Measurements from ENCODE around the gene RNF151. TPM values are rescaled to one million over a fixed set of nuclear protein-coding genes. Genes with fewer than 3 reads are reported as not detected.

The RNF151 gene
- total and polyA plus RNA-seq, 10 of the 15 experiments (the other 5 are each of a cell fraction or from before 2014, with no cell fraction given), result 0.17 to 0.56 TPM; not detected in 8

GRCh38 chr16:1971796-1972489, 5.3 kb downstream of the RNF151 start, which contains the start of gene TBL3 (continued):
- TF ChIP-seq ZNF217 (IDR thresholded peaks at IDR 0.05) (no peak), CREB1 (IDR thresholded peaks at IDR 0.05; ENCODE audit: low read depth) (peak; percentile 100), LARP7 (IDR thresholded peaks at IDR 0.05) (peak; percentile 30; the same call in 1 of the 2 replicates), MYC (IDR thresholded peaks at IDR 0.05; ENCODE audit: insufficient read depth, insufficient read length, insufficient replicate concordance, low read length, severe bottlenecking) (peak; percentile 65), YY1 (IDR thresholded peaks at IDR 0.05; ENCODE audit: low read depth, low read length) (peak; percentile 100), IKZF2 (IDR thresholded peaks at IDR 0.05) (no peak), POLR2A (IDR thresholded peaks at IDR 0.05; ENCODE audit: low read depth, low read length) (peak; percentile 97), RUNX3 (IDR thresholded peaks at IDR 0.05; ENCODE audit: low read length) (peak; percentile 93), USF1 (IDR thresholded peaks at IDR 0.05; ENCODE audit: borderline replicate concordance, extremely low read length, insufficient read depth, low read depth, low read length) (peak; percentile 43), ATF3 (IDR thresholded peaks at IDR 0.05; ENCODE audit: borderline replicate concordance, extremely low read depth, low read depth, low read length) (peak; percentile 99), ZSCAN29 (IDR thresholded peaks at IDR 0.05) (no peak), FOXM1 (IDR thresholded peaks at IDR 0.05; ENCODE audit: low read depth, low read length) (no peak), ZNF622 (IDR thresholded peaks at IDR 0.05) (no peak), YBX1 (IDR thresholded peaks at IDR 0.05) (no peak), MTA3 (IDR thresholded peaks at IDR 0.05; ENCODE audit: borderline replicate concordance, low read length) (no peak), IRF4 (IDR thresholded peaks at IDR 0.05; ENCODE audit: low read depth, low read length) (peak; percentile 87), ESRRA (IDR thresholded peaks at IDR 0.05; ENCODE audit: low read length) (peak; percentile 91), MTA2 (IDR thresholded peaks at IDR 0.05; ENCODE audit: low read depth) (no peak; the same call in 1 of the 2 replicates), BHLHE40 (IDR thresholded peaks at IDR 0.05; ENCODE audit: borderline replicate concordance in 1 of 2, low read depth in 2 of 2, low read length in 1 of 2) (peak; percentile 57 to 82)
- TF ChIP-seq, protein P1, sequence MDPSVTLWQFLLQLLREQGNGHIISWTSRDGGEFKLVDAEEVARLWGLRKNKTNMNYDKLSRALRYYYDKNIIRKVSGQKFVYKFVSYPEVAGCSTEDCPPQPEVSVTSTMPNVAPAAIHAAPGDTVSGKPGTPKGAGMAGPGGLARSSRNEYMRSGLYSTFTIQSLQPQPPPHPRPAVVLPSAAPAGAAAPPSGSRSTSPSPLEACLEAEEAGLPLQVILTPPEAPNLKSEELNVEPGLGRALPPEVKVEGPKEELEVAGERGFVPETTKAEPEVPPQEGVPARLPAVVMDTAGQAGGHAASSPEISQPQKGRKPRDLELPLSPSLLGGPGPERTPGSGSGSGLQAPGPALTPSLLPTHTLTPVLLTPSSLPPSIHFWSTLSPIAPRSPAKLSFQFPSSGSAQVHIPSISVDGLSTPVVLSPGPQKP (IDR thresholded peaks at IDR 0.05; ENCODE audit: low read depth, low read length), result peak; percentile 89
- TF ChIP-seq, protein P2, sequence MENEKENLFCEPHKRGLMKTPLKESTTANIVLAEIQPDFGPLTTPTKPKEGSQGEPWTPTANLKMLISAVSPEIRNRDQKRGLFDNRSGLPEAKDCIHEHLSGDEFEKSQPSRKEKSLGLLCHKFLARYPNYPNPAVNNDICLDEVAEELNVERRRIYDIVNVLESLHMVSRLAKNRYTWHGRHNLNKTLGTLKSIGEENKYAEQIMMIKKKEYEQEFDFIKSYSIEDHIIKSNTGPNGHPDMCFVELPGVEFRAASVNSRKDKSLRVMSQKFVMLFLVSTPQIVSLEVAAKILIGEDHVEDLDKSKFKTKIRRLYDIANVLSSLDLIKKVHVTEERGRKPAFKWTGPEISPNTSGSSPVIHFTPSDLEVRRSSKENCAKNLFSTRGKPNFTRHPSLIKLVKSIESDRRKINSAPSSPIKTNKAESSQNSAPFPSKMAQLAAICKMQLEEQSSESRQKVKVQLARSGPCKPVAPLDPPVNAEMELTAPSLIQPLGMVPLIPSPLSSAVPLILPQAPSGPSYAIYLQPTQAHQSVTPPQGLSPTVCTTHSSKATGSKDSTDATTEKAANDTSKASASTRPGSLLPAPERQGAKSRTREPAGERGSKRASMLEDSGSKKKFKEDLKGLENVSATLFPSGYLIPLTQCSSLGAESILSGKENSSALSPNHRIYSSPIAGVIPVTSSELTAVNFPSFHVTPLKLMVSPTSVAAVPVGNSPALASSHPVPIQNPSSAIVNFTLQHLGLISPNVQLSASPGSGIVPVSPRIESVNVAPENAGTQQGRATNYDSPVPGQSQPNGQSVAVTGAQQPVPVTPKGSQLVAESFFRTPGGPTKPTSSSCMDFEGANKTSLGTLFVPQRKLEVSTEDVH (IDR thresholded peaks at IDR 0.05; ENCODE audit: low read depth, partially characterized antibody), result peak; percentile 85
- TF ChIP-seq, protein P3, sequence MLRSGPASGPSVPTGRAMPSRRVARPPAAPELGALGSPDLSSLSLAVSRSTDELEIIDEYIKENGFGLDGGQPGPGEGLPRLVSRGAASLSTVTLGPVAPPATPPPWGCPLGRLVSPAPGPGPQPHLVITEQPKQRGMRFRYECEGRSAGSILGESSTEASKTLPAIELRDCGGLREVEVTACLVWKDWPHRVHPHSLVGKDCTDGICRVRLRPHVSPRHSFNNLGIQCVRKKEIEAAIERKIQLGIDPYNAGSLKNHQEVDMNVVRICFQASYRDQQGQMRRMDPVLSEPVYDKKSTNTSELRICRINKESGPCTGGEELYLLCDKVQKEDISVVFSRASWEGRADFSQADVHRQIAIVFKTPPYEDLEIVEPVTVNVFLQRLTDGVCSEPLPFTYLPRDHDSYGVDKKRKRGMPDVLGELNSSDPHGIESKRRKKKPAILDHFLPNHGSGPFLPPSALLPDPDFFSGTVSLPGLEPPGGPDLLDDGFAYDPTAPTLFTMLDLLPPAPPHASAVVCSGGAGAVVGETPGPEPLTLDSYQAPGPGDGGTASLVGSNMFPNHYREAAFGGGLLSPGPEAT (IDR thresholded peaks at IDR 0.05; ENCODE audit: low read depth), result peak; percentile 94
- TF ChIP-seq, protein P4, sequence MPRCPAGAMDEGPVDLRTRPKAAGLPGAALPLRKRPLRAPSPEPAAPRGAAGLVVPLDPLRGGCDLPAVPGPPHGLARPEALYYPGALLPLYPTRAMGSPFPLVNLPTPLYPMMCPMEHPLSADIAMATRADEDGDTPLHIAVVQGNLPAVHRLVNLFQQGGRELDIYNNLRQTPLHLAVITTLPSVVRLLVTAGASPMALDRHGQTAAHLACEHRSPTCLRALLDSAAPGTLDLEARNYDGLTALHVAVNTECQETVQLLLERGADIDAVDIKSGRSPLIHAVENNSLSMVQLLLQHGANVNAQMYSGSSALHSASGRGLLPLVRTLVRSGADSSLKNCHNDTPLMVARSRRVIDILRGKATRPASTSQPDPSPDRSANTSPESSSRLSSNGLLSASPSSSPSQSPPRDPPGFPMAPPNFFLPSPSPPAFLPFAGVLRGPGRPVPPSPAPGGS (IDR thresholded peaks at IDR 0.05; ENCODE audit: borderline replicate concordance, insufficient read depth, low read depth, low read length, poor library complexity, severe bottlenecking), result peak; percentile 46

Data from GM12878 (cell line).